Left renal pelvis (tissue), 4 donors: Measurements from ENCODE around the gene ELMO1. TPM values are rescaled to one million over a fixed set of nuclear protein-coding genes. Genes with fewer than 3 reads are reported as not detected.

Source experiments
- DNase-seq, 4 donors: peaks; one replicate each; pipeline ENCODE4 v3.0.0-alpha.2; 2013; ENCODE audit warnings: low read depth in 4 of 4, low spot score in 3 of 4
- polyA plus RNA-seq, 4 donors: library from polyadenylated mRNA; unstranded; fragments of 120-200 nt; gene quantifications; one replicate each; pipeline ENCODE4 v1.2.1, GENCODE V29; 2013; ENCODE audit not compliant: insufficient read length in 4 of 4

The ELMO1 gene
- polyA plus RNA-seq, 4 donors, result 10.5 to 15.0 (median 10.6) TPM

DNA sequence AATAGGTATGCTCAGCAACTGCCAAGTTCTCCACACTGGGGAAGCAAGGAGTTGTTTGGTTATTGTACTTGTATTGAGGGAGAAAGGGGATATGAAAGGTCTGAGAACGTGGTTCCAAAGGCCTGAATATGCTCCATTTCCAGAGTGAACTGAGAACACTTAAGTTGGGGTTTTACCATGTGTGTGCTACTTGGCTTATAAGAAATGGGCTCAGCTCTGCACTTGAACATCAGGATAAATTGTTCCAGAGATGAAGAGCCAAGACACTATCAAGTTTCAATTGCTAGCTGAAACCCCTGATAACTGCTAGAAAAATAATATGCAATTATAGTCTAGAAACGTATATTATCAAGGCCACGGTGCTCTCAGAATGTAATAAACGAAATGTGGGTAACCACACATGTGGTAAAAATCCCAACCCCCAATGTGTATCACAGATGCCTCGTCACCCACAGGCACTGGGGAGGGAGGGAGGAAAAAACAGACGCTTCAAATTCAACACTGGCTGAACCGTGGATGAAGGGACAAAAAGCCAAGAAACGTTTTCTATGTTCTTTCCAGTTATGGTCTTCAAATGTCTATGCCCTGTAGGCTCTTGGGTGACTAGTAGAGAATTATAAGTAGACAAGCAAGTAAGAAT lies 16.3 kb downstream of the ELMO1 start:
- no peak for DNase-seq

DNA sequence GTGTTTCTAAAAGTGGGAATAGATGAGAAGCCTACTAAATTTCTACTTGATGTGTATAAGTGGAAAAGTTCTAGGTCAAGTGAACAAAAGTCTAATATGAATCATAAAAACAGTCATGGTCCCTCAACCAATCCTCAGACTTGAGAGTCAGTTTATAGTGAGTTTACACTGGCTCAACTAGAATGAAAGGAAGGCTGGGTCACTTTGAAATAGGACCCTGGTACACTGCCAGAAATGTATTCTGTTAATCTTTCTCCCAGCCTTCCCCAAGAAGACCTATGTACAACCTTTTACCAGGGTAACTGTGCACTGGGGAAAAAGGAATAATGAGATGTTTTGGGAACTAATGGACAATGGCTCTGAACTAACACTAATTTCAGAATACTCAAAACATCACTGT lies 17.3 kb downstream of the ELMO1 start:
- no peak for DNase-seq

DNA sequence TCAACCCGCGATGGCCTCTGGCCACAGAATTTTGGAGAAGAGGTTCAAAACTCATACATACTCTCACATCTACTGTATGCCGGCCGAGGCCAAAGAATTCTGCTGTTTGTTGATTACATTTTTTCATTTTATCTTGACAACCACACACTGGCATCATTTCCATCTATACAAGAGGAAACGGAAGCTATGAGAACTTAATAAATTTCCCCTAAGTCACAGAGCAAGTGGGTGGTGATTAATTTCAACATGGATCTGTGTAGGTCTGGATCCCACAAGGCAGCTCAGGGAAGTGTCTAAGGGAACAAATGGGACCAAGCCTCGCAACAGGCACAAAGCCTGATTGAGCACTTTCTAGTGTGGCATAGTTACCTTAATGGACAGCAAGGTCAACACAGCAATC lies 18.0 kb downstream of the ELMO1 start:
- no peak for DNase-seq

DNA sequence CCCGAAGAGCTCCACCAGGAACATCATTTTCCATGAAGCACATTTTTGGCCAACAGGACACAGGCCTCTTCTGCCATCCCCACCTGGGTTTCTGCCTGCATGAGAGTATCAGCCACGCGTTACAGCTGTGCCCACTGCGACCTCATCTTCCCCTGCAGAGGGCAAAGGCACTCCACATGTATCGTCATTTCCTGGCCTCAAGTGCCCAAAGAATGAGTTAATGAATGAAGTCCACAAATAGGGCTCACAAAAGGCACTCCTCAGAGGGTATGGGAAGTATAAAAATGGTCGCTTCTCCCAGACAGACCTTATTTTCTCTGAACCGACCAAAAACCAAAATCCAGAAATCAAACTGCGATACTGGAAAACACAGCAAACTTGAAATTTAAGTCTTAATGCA lies 18.5 kb downstream of the ELMO1 start:
- DNase-seq, result no peak

DNA sequence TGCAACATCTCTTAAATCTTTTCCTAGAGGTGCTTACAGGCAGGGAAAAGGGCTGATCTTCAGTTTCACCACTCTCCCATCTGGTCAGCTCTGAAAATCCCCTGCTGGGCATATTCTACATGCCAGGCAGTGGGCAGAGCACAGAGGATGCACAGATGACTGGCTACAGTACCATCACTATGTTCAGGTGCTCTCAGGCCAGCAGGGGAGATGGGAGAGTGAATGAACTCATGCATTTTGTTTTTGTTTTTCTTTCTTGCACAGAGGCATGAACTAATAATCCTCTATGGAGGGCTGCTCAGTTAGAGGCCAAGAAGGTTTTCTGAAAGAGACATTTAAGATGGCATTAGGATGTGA lies 19.3 kb downstream of the ELMO1 start:
- DNase-seq, result no peak

GRCh38 chr7:37428681-37429434 lies 19.8 kb downstream of the ELMO1 start:
- DNase-seq, result no peak

GRCh38 chr7:37427276-37427940 lies 21.3 kb downstream of the ELMO1 start:
- DNase-seq, result no peak

DNA sequence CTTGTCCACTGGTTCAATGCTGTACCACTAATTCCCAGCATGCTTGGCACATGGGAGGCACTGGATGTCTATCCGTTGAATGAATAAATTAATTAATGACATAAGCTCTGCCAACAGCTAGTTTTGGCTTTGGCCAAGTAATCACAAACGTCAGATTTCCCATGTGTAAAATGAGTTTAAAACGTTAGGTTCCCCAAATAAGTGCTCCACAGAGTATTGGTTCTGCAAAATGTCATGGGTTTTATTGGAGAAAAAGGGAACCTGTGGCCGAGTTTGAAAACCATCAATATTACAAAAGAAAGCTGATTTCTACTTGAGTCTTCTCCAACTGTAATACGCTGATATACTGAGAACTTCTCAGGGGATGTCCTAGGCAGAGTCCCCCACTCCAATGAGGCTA lies 23.2 kb downstream of the ELMO1 start:
- no peak for DNase-seq

- no peak for DNase-seq
Measured at GRCh38 chr7:37424995-37425394, 23.7 kb downstream of the ELMO1 start.

- DNase-seq, result no peak
Measured at GRCh38 chr7:37424521-37424920, 24.1 kb downstream of the ELMO1 start.

- no peak for DNase-seq
Measured at GRCh38 chr7:37421861-37422500, 26.7 kb downstream of the ELMO1 start.

- no peak for DNase-seq
Measured at GRCh38 chr7:37420946-37421695, 27.5 kb downstream of the ELMO1 start.

- no peak for DNase-seq
Measured at GRCh38 chr7:37419496-37419895, 29.2 kb downstream of the ELMO1 start.

DNA sequence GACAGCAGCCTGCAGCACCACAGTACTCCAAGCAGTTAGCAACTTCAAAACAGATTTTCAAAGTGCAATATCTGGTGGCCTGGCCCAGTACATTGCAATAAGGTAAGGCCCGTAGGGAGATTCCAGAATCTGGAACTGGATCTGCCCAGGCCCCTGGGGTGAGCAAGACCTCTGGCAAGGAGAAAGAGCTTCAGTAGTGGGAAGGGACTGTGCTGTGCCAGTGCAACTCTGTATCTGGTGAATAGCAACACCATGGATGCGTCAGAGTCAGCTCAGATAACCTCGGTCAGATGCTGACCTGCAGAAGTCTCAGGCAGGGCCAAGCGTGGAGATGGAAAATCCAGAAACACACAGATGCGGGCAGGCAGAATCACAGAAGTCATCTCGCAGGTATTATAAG lies 30.3 kb downstream of the ELMO1 start:
- no peak for DNase-seq

- no peak for DNase-seq
Measured at GRCh38 chr7:37417107-37417474, 31.6 kb downstream of the ELMO1 start.

- DNase-seq, result no peak
Measured at GRCh38 chr7:37416378-37417106, 32.1 kb downstream of the ELMO1 start.

GRCh38 chr7:37415629-37416028 lies 33.0 kb downstream of the ELMO1 start:
- DNase-seq, result no peak

DNA sequence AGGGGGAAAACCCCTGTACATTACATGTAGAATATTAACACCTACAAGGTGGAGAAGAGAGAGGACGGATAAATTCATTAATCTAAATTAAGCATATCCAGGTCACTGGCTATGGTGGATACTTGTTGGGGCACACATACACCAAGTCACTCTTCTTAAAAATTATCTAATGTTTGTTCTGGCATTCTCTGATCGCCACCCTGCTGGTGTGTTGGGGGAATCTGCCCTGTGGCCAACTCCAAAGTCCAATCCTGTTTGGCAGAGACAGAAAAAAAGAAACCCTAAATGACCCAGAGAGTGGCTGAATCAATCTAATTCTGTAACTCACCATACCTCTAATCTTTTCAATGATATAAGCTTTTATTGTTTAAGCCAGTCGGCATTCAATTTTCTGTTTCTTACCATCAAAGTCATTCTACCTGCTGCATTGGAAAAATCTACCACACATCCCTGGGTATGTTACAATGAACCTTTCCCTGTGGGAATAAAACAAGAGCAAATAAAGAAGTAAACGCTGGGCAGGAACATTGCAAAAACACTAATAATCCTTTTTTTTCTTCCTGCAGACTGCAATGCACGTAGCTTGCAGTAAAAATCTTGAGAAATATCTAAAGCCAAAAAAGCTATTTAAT lies 34.2 kb downstream of the ELMO1 start:
- DNase-seq, result no peak

DNA sequence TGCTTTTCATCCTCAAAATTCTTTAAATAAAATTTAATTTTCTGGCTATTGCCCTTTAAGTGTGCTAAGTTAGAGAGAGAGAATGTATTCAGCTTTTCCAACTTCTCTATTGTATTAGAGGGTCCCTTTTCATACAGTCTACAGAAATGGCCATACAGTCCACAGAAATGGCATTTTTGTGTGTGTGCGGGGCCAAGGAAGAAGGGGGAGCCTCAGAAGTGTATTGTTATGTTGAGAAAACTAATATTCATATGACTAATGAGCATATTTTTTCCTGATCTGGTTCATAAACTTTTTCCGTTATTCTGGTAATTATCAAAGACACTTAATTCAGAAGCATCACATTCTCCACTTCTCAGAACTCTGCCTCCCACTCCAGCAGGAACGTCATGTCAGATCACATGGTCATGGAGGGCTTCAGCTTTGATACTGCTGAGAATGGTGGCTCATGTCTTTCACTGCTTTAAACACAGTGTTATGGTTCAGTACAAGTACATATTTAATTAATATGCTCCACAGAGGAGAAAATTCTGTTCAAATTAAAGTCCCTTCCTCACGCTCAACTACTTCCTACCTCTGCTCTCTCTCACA lies 37.1 kb downstream of the ELMO1 start:
- no peak for DNase-seq
